PC-3 (cell line): ENCODE results near the gene MARCHF9.

ENCODE experiments used
- CTCF ChIP-seq: fragments of 300-600 bp; sonication (generic); conservative IDR thresholded peaks from 2 replicates; pipeline ENCODE4 v1.5.1; 2017; ENCODE audit warnings: antibody characterized with exemption, low read depth, mild to moderate bottlenecking, low read length
- EZH2 ChIP-seq: fragments of 300-600 bp; sonication (generic); IDR thresholded peaks from one replicate; pipeline ENCODE4 v1.6.1; 2017; ENCODE audit warnings: antibody characterized with exemption, mild to moderate bottlenecking, low read length; ENCODE audit not compliant: unreplicated experiment

- TF ChIP-seq CTCF (no peak), EZH2 (no peak)
Observed at GRCh38 chr12:57781244-57781643, 26.3 kb downstream of the MARCHF9 start.
